ENCODE measurements around the gene MAGEA6. TPM values are rescaled to one million over a fixed set of nuclear protein-coding genes. Genes with fewer than 3 reads are reported as not detected.

The MAGEA6 gene
- total and polyA plus RNA-seq, 9 of the 15 experiments (the other 6 are each of a cell fraction or from before 2014, with no cell fraction given), result 15.4 to 132 (median 95.5) TPM

GRCh38 chrX:152733261-152733975 lies 36.1 kb downstream of the MAGEA6 start, which contains the start of the genes CSAG1 and MAGEA12 (continued):
- TF ChIP-seq JUND (IDR thresholded peaks at IDR 0.05; ENCODE audit: borderline replicate concordance, low read depth, low read length), result peak; percentile 66
- TF ChIP-seq JUND (tag; IDR thresholded peaks at IDR 0.05; ENCODE audit: borderline replicate concordance, low read depth, low read length), result no peak; the same call in 2 of the 3 replicates
- peak; percentile 76 to 81 for TF ChIP-seq NRF1 (conservative IDR thresholded peaks at IDR 0.05 in 1 of 2, IDR thresholded peaks at IDR 0.05 in 1 of 2)
- TF ChIP-seq CLOCK (CRISPR knock-in tag; IDR thresholded peaks at IDR 0.05; ENCODE audit: borderline replicate concordance), result no peak
- peak; percentile 54 for TF ChIP-seq POLR2AphosphoS5 (IDR thresholded peaks at IDR 0.05; ENCODE audit: control insufficient read depth, insufficient read depth, low read depth, low read length)
- peak; percentile 78 for TF ChIP-seq ETV1 (tag; conservative IDR thresholded peaks at IDR 0.05; ENCODE audit: low read depth)
- no peak for TF ChIP-seq KHSRP (IDR thresholded peaks at IDR 0.05)
- TF ChIP-seq ZNF780A (CRISPR knock-in tag; IDR thresholded peaks at IDR 0.05), result no peak
- no peak for TF ChIP-seq NFE2 (IDR thresholded peaks at IDR 0.05; ENCODE audit: low read depth)
- TF ChIP-seq POLR2AphosphoS2 (IDR thresholded peaks at IDR 0.05; ENCODE audit: low read length), result no peak
- TF ChIP-seq HNRNPUL1 (IDR thresholded peaks at IDR 0.05; ENCODE audit: low read length), result no peak
- TF ChIP-seq MLLT1 (IDR thresholded peaks at IDR 0.05), result no peak
- no peak for TF ChIP-seq ZFPM2 (CRISPR knock-in tag; IDR thresholded peaks at IDR 0.05)
- TF ChIP-seq U2AF1 (optimal IDR thresholded peaks at IDR 0.05; ENCODE audit: low read depth, low read length), result no peak
- no peak for TF ChIP-seq DACH1 (IDR thresholded peaks at IDR 0.05; ENCODE audit: partially characterized antibody)
- no peak for TF ChIP-seq DPF2 (IDR thresholded peaks at IDR 0.05)
- TF ChIP-seq ELK3 (CRISPR knock-in tag; IDR thresholded peaks at IDR 0.05), result no peak
- no peak for TF ChIP-seq DLX4 (CRISPR knock-in tag; IDR thresholded peaks at IDR 0.05)
- TF ChIP-seq PRPF4 (IDR thresholded peaks at IDR 0.05; ENCODE audit: insufficient read depth, low read depth, low read length, poor library complexity, severe bottlenecking), result no peak
- TF ChIP-seq GABPB2 (CRISPR knock-in tag; conservative IDR thresholded peaks at IDR 0.05), result no peak
- no peak for TF ChIP-seq PPARD (CRISPR knock-in tag; IDR thresholded peaks at IDR 0.05)
- 0 out of 2 replicates have a peak, but pooled peaks have one; percentile 60 for TF ChIP-seq ZNF740 (CRISPR knock-in tag; IDR thresholded peaks at IDR 0.05)
- TF ChIP-seq ZNF740 (tag; IDR thresholded peaks at IDR 0.05), result peak in 1 of 2 experiments; percentile 46; a peak in 1 of 4 replicates

All from K562 (cell line).